Thoracic aorta (tissue), 2 donors: ENCODE measurements around the gene EIF3F. TPM values are rescaled to one million over a fixed set of nuclear protein-coding genes. Genes with fewer than 3 reads are reported as not detected.

Experiments used
- ATAC-seq: fragments of 150-250 bp; one replicate; pipeline ENCODE4 v1.8.0; 2017; ENCODE audit warnings: low read depth; ENCODE audit not compliant: insufficient number of reproducible peaks, low FRiP score
- DNase-seq: peaks from one replicate; pipeline ENCODE4 v3.0.0-alpha.2; 2020; ENCODE audit warnings: low spot score
- H3K27ac ChIP-seq, 2 donors: fragments of 200-600 bp; sonication (generic); 1 replicate in 1 of 2; 2 replicates in 1 of 2; pipeline ENCODE4 v1.5.1; 2016; ENCODE audit warnings: mild to moderate bottlenecking in 2 of 2, moderate library complexity in 2 of 2
- H3K27me3 ChIP-seq: fragments of 200-600 bp; sonication (generic); replicated peaks from 2 replicates; pipeline ENCODE4 v1.6.0; 2016; ENCODE audit warnings: mild to moderate bottlenecking; ENCODE audit not compliant: insufficient read depth
- H3K36me3 ChIP-seq: fragments of 200-600 bp; sonication (generic); one replicate; pipeline ENCODE4 v1.5.1; 2016
- H3K4me1 ChIP-seq, 2 donors: fragments of 200-600 bp; sonication (generic); 1 replicate in 1 of 2; 2 replicates in 1 of 2; pipeline versions ENCODE4 v1.5.1 to v1.6.0; 2016; ENCODE audit warnings: low read depth in 2 of 2, mild to moderate bottlenecking in 1 of 2; ENCODE audit not compliant: control insufficient read depth in 1 of 2
- H3K4me3 ChIP-seq: fragments of 200-600 bp; sonication (generic); 2 replicates; pipeline ENCODE4 v1.5.1; 2016; ENCODE audit warnings: mild to moderate bottlenecking
- H3K9me3 ChIP-seq: fragments of 200-600 bp; sonication (generic); 2 replicates; pipeline ENCODE4 v1.5.1; 2016
- total RNA-seq, 2 donors: library from RNA; depleted of rRNA; stranded (reverse); fragments of >200 nt; gene quantifications; one replicate each; pipeline versions ENCODE4 v1.1.0 to v1.2.3, GENCODE V29; 2016
- TF ChIP-seq, protein P1 (sequence below): fragments of 200-600 bp; sonication (generic); IDR thresholded peaks from one replicate; pipeline ENCODE4 v1.5.1; 2019; ENCODE audit warnings: antibody characterized with exemption

Gene EIF3F
- total RNA-seq, 2 donors from 2014 or later: 125 to 166 TPM

DNA sequence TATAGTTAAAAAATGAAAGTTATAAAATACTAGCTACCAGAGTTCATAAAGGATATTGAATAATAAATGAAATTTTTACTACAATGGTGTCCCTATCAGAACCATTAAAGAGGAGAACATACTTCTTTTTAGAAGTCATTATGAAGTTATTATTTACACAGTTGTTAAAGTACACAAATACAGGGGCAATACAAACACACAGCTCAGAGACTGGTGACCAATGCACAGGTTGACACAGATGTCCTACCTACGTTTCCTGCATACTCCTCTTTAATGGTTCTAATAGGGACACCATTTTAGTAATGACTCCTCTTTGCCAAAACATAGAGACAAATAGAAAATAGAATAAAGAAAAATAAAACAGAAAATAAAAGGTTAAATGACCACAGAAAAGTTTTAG lies 31.9 kb upstream of the EIF3F start:
- no peaks in the 10 kb centered on the region for H3K36me3 ChIP-seq
- TF ChIP-seq, protein P1, sequence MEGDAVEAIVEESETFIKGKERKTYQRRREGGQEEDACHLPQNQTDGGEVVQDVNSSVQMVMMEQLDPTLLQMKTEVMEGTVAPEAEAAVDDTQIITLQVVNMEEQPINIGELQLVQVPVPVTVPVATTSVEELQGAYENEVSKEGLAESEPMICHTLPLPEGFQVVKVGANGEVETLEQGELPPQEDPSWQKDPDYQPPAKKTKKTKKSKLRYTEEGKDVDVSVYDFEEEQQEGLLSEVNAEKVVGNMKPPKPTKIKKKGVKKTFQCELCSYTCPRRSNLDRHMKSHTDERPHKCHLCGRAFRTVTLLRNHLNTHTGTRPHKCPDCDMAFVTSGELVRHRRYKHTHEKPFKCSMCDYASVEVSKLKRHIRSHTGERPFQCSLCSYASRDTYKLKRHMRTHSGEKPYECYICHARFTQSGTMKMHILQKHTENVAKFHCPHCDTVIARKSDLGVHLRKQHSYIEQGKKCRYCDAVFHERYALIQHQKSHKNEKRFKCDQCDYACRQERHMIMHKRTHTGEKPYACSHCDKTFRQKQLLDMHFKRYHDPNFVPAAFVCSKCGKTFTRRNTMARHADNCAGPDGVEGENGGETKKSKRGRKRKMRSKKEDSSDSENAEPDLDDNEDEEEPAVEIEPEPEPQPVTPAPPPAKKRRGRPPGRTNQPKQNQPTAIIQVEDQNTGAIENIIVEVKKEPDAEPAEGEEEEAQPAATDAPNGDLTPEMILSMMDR: no peak
- ATAC-seq: no peak

DNA sequence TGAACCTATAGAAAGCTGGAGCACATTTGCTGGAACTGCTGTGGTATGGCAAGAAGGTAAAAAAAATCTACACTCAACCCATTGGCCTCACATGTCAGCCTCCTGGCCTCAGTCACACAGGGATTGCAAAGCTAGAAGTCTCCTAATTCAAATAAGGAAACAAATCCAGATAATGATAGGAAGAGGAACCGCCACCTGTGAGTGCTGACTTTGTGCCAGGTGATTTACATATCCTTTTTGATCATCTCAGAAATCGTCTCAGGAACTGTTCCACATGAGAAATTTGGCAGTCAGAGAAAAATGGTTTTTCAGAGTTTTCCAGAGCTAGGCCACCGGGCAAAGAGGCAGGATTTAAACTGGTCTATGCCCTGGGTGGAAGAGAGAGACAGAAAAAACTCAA lies 22.9 kb upstream of the EIF3F start:
- no peaks in the 10 kb centered on the region for H3K27me3 ChIP-seq
- no peak for DNase-seq
- ATAC-seq: no peak
- TF ChIP-seq, protein P1: no peak
- H3K4me3 ChIP-seq: no peak overlapping the region
- H3K36me3 ChIP-seq: no peaks in the 10 kb centered on the region
- H3K4me1 ChIP-seq: no peaks in the 10 kb centered on the region
- no peaks in the 10 kb centered on the region for H3K9me3 ChIP-seq
- H3K27ac ChIP-seq: peak overlapping the region in 1 of 2 donors; percentile 38

More for the DNA sequence above, 31.9 kb upstream of the EIF3F start:
- Histone ChIP-seq H3K27ac (no peak overlapping the region), H3K4me1 (no peaks in the 10 kb centered on the region), H3K4me3 (no peak overlapping the region), H3K9me3 (no peaks in the 10 kb centered on the region), H3K27me3 (peaks cover 8% of the 10 kb centered on the region)
- DNase-seq: no peak

DNA sequence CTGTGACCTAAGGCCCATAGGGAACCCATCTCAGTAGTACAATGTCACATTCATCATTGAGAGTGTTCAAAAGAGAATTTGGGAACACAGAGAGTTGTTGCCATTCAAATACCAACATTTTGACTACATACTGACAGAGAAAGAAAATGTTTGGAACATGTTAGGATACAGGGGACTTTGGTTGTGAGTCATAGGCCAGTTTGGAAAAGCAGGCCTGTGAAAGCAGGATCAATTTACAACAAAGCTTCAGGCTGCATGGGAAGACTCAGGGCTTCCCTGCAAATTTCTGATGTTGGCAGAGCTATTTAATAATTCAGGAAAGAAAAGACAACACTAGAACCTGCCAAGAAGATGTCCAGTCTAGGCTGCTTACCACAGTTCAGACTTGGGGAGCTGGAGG lies 22.3 kb upstream of the EIF3F start:
- H3K27me3 ChIP-seq: no peaks in the 10 kb centered on the region
- TF ChIP-seq, protein P1: no peak
- H3K4me1 ChIP-seq: no peaks in the 10 kb centered on the region
- ATAC-seq: no peak
- H3K27ac ChIP-seq: peak overlapping the region in 1 of 2 donors; percentile 38
- no peak overlapping the region for H3K4me3 ChIP-seq
- H3K36me3 ChIP-seq: no peaks in the 10 kb centered on the region
- no peaks in the 10 kb centered on the region for H3K9me3 ChIP-seq
- DNase-seq: no peak

DNA sequence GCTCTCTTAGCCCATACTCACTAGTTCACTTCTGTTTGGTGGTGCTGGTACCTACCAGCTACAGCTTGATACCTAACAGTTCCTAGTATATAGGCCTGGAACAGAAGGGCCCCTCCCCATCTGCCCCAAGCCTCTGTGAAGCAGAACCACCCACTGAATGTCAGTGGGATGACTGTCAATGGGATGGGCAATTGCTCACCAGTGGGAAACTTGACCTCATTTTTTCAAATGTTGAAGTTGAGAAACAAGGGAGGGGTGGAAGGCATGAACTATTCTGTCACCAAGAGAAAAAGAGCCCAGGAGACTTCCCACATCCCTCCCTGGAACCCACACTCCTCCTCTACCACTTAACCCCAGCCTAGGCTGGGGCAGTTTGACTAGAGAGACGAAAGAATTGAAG lies 21.8 kb upstream of the EIF3F start, which contains the start of gene NLRP10:
Gene NLRP10 (minus strand): TSS at position 62 of the 400 bp plus-strand sequence. CDS start 1,952 bp downstream, outside the sequence.
- ATAC-seq (no peak), DNase-seq (no peak)
- no peaks in the 10 kb centered on the region for H3K9me3 ChIP-seq
- H3K4me3 ChIP-seq: no peak within 1 kb of the TSS
- no peaks in the 10 kb centered on the region for H3K36me3 ChIP-seq
- TF ChIP-seq, protein P1: no peak
- peak within 1 kb of the TSS in 1 of 2 donors; percentile 38 for H3K27ac ChIP-seq
- H3K27me3 ChIP-seq: no peaks in the 10 kb centered on the region
- H3K4me1 ChIP-seq: no peaks in the 10 kb centered on the region

DNA sequence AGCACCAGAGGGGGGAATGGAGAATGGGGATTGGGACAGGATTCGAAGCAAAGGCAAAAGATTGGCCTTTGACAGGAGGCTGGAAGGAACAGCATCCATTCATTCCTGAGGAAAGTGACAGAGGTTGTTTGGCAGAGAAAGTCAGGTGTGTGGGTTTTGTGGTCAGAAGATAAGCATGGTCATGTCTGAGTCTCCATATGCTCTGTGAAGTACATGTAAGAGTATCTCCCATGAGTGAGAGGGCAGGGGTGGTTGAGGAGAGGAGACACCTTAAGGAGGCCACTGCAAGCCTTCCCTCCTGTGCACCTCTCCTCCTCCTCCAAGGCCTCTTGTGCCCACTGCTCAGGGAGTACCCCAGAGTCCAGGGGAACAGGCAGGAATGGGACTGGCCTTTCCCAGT lies 20.0 kb upstream of the EIF3F start:
- TF ChIP-seq, protein P1: no peak
- Histone ChIP-seq H3K4me3 (no peak overlapping the region), H3K27ac (no peak overlapping the region), H3K27me3 (no peaks in the 10 kb centered on the region), H3K9me3 (no peaks in the 10 kb centered on the region), H3K36me3 (no peaks in the 10 kb centered on the region), H3K4me1 (no peaks in the 10 kb centered on the region)
- DNase-seq (no peak), ATAC-seq (no peak)
